HEK293 (cell line): Measurements from ENCODE around the gene ASAP2.

Source experiments
- CTCF ChIA-PET: fragments of 350-600 bp; formaldehyde crosslinking; extraction: SDS; loops from one replicate; lab custom pipeline; 2021; ENCODE audit warnings: antibody characterized with exemption; lab: Yijun Ruan, JAX
- POLR2A ChIA-PET: fragments of 300-600 bp; formaldehyde crosslinking; extraction: SDS; loops from one replicate; lab custom pipeline; 2020; ENCODE audit warnings: antibody characterized with exemption, inconsistent platforms; lab: Yijun Ruan, JAX
- H3K27ac ChIP-seq: fragments of 200-500 bp; sonication (Bioruptor generic); 2 replicates; pipeline ENCODE4 v1.5.1; 2014; ENCODE audit warnings: low read depth, low read length, control low read depth, inconsistent platforms; ENCODE audit errors: extremely low read depth
- H3K36me3 ChIP-seq, 2 experiments: fragments of 200-500 bp in 1 of 2; sonication (Bioruptor generic) in 1 of 2; 1 replicate in 1 of 2; 2 replicates in 1 of 2; pipeline ENCODE4 v1.5.1; 2014 to 2017; ENCODE audit warnings: inconsistent platforms in 2 of 2, low read length in 2 of 2; ENCODE audit not compliant: control insufficient read depth in 2 of 2, insufficient read depth in 1 of 2
- H3K4me1 ChIP-seq: fragments of 200-500 bp; sonication (Bioruptor generic); 2 replicates; pipeline ENCODE4 v1.5.1; 2014; ENCODE audit warnings: mild to moderate bottlenecking, low read length, inconsistent platforms; ENCODE audit not compliant: control insufficient read depth, insufficient read depth
- H3K4me3 ChIP-seq: 2 replicates; pipeline ENCODE4 v1.5.1; 2011; ENCODE audit warnings: low read depth, mild to moderate bottlenecking, control low read depth, low read length, moderate library complexity
- H3K9me3 ChIP-seq: fragments of 200-500 bp; sonication (Bioruptor generic); 2 replicates; pipeline ENCODE4 v1.5.1; 2014; ENCODE audit warnings: low read depth, low read length, inconsistent platforms; ENCODE audit not compliant: control insufficient read depth, insufficient read depth
- EGR2 ChIP-seq: fragments of 450-650 bp; formaldehyde crosslinking; IDR thresholded peaks from 2 replicates; pipeline ENCODE4 v1.5.1; 2016; ENCODE audit warnings: low read depth, missing biosample characterization, missing genetic modification characterization
- GLIS2 ChIP-seq: fragments of 450-650 bp; formaldehyde crosslinking; IDR thresholded peaks from 2 replicates; pipeline ENCODE4 v1.5.1; 2016; ENCODE audit warnings: missing biosample characterization, missing genetic modification characterization
- HIC1 ChIP-seq: fragments of 450-650 bp; formaldehyde crosslinking; IDR thresholded peaks from 2 replicates; pipeline ENCODE4 v1.5.1; 2016; ENCODE audit warnings: missing biosample characterization, missing genetic modification characterization
- SCRT1 ChIP-seq: fragments of 450-650 bp; formaldehyde crosslinking; IDR thresholded peaks from 2 replicates; pipeline ENCODE4 v1.5.1; 2016; ENCODE audit warnings: missing biosample characterization, missing genetic modification characterization, borderline replicate concordance
- SCRT2 ChIP-seq: fragments of 450-650 bp; formaldehyde crosslinking; IDR thresholded peaks from 2 replicates; pipeline ENCODE4 v1.5.1; 2016; ENCODE audit warnings: missing biosample characterization, missing genetic modification characterization
- SETDB1 ChIP-seq: IDR thresholded peaks from one replicate; pipeline ENCODE4 v1.6.1; 2017; ENCODE audit warnings: mild to moderate bottlenecking, low read length, moderate library complexity, mixed read lengths; ENCODE audit not compliant: insufficient read length
- SP7 ChIP-seq: fragments of 450-650 bp; formaldehyde crosslinking; IDR thresholded peaks from 2 replicates; pipeline ENCODE4 v1.5.1; 2016; ENCODE audit warnings: missing biosample characterization, missing genetic modification characterization
- ZNF146 ChIP-seq: fragments of 450-650 bp; formaldehyde crosslinking; IDR thresholded peaks from 2 replicates; pipeline ENCODE4 v1.5.1; 2016; ENCODE audit warnings: missing biosample characterization, missing genetic modification characterization
- ZNF169 ChIP-seq: fragments of 450-650 bp; formaldehyde crosslinking; IDR thresholded peaks from 2 replicates; pipeline ENCODE4 v1.5.1; 2016; ENCODE audit warnings: missing biosample characterization, missing genetic modification characterization
- ZNF335 ChIP-seq: fragments of 450-650 bp; formaldehyde crosslinking; conservative IDR thresholded peaks from 2 replicates; pipeline ENCODE4 v1.5.1; 2016; ENCODE audit warnings: missing biosample characterization, missing genetic modification characterization
- ZNF341 ChIP-seq: fragments of 450-650 bp; formaldehyde crosslinking; IDR thresholded peaks from 2 replicates; pipeline ENCODE4; 2016; ENCODE audit warnings: low read depth, missing biosample characterization, missing genetic modification characterization
- ZNF560 ChIP-seq: fragments of 450-650 bp; formaldehyde crosslinking; IDR thresholded peaks from 2 replicates; pipeline ENCODE4 v1.5.1; 2017; ENCODE audit warnings: missing biosample characterization, missing genetic modification characterization, borderline replicate concordance
- ZNF621 ChIP-seq: fragments of 450-650 bp; formaldehyde crosslinking; IDR thresholded peaks from 2 replicates; pipeline ENCODE4 v1.5.1; 2017; ENCODE audit warnings: missing biosample characterization, missing genetic modification characterization
- ZNF707 ChIP-seq: fragments of 450-650 bp; formaldehyde crosslinking; IDR thresholded peaks from 2 replicates; pipeline ENCODE4 v1.5.1; 2016; ENCODE audit warnings: missing biosample characterization, missing genetic modification characterization
- ZSCAN5A ChIP-seq: fragments of 450-650 bp; formaldehyde crosslinking; IDR thresholded peaks from 2 replicates; pipeline ENCODE4 v1.5.1; 2016; ENCODE audit warnings: missing biosample characterization, missing genetic modification characterization
- TF ChIP-seq, protein P1 (sequence below): fragments of 450-650 bp; formaldehyde crosslinking; IDR thresholded peaks from 2 replicates; pipeline ENCODE4 v1.5.1; 2017; ENCODE audit warnings: missing biosample characterization, missing genetic modification characterization
- TF ChIP-seq, protein P2 (sequence below): fragments of 450-650 bp; formaldehyde crosslinking; IDR thresholded peaks from 2 replicates; pipeline ENCODE4 v1.5.1; 2016; ENCODE audit warnings: missing biosample characterization, missing genetic modification characterization, low read depth
- TF ChIP-seq, protein P3 (sequence below): fragments of 450-650 bp; formaldehyde crosslinking; IDR thresholded peaks from 2 replicates; pipeline ENCODE4 v1.5.0; 2017; ENCODE audit warnings: missing biosample characterization, missing genetic modification characterization, borderline replicate concordance

The ASAP2 gene

GRCh38 chr2:9342659-9343058, 136.0 kb downstream of the ASAP2 start:
- ChIA-PET CTCF (interaction anchor here (1.0 kb wide), 1 partner anchor 9 kb away, joined by 3 read pairs; no protein-coding TSS in a partner anchor), POLR2A (no interaction called here)
- Histone ChIP-seq H3K4me3 (no peak overlapping the region), H3K36me3 (peaks cover 0 to 32% of the 10 kb centered on the region in 2 experiments; a peak in 1 of 3 replicates), H3K4me1 (no peaks in the 10 kb centered on the region; the same call in 1 of the 2 replicates)
- TF ChIP-seq ZNF707 (tag by site-specific recombination) (no peak), SETDB1 (no peak), ZNF341 (tag by site-specific recombination) (no peak), ZNF560 (tag by site-specific recombination) (no peak), HIC1 (tag by site-specific recombination) (no peak), GLIS2 (tag by site-specific recombination) (no peak), SP7 (tag by site-specific recombination) (no peak), ZNF146 (tag by site-specific recombination) (no peak), ZNF621 (tag by site-specific recombination) (no peak), ZNF169 (tag by site-specific recombination) (no peak)
- TF ChIP-seq, protein P1, sequence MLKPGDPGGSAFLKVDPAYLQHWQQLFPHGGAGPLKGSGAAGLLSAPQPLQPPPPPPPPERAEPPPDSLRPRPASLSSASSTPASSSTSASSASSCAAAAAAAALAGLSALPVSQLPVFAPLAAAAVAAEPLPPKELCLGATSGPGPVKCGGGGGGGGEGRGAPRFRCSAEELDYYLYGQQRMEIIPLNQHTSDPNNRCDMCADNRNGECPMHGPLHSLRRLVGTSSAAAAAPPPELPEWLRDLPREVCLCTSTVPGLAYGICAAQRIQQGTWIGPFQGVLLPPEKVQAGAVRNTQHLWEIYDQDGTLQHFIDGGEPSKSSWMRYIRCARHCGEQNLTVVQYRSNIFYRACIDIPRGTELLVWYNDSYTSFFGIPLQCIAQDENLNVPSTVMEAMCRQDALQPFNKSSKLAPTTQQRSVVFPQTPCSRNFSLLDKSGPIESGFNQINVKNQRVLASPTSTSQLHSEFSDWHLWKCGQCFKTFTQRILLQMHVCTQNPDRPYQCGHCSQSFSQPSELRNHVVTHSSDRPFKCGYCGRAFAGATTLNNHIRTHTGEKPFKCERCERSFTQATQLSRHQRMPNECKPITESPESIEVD = no peak
- TF ChIP-seq, protein P2, sequence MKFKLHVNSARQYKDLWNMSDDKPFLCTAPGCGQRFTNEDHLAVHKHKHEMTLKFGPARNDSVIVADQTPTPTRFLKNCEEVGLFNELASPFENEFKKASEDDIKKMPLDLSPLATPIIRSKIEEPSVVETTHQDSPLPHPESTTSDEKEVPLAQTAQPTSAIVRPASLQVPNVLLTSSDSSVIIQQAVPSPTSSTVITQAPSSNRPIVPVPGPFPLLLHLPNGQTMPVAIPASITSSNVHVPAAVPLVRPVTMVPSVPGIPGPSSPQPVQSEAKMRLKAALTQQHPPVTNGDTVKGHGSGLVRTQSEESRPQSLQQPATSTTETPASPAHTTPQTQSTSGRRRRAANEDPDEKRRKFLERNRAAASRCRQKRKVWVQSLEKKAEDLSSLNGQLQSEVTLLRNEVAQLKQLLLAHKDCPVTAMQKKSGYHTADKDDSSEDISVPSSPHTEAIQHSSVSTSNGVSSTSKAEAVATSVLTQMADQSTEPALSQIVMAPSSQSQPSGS = no peak
- TF ChIP-seq, protein P3, sequence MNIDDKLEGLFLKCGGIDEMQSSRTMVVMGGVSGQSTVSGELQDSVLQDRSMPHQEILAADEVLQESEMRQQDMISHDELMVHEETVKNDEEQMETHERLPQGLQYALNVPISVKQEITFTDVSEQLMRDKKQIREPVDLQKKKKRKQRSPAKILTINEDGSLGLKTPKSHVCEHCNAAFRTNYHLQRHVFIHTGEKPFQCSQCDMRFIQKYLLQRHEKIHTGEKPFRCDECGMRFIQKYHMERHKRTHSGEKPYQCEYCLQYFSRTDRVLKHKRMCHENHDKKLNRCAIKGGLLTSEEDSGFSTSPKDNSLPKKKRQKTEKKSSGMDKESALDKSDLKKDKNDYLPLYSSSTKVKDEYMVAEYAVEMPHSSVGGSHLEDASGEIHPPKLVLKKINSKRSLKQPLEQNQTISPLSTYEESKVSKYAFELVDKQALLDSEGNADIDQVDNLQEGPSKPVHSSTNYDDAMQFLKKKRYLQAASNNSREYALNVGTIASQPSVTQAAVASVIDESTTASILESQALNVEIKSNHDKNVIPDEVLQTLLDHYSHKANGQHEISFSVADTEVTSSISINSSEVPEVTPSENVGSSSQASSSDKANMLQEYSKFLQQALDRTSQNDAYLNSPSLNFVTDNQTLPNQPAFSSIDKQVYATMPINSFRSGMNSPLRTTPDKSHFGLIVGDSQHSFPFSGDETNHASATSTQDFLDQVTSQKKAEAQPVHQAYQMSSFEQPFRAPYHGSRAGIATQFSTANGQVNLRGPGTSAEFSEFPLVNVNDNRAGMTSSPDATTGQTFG = no peak
- TF ChIP-seq, all 188 proteins: peak for 0
- H3K27ac ChIP-seq = no peak overlapping the region
- no peaks in the 10 kb centered on the region for H3K9me3 ChIP-seq

DNA sequence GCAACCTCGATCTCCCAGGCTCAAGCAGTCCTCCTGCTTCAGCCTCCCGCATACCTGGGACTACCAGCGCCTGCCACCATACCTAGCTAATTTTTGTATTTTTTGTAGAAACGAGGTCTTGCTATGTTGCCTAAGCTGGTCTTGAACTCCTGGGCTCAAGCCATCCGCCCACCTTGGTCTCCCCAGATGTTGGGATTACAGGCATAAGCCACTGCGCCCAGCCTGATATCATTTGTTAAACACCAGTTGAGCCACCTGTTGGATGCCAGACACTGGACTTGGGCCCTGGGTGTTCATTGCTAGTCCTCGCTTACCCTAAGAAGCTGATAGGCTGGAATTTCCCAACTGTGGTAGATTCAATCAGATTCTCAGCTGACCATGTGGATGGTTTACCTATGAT, 136.9 kb downstream of the ASAP2 start:
- CTCF ChIA-PET = interaction anchor here (0.9 kb wide), 1 partner anchor 456 kb away, joined by 3 read pairs; no protein-coding TSS in a partner anchor
- peaks cover 0 to 29% of the 10 kb centered on the region in 2 experiments; a peak in 2 of 3 replicates for H3K36me3 ChIP-seq
- POLR2A ChIA-PET = interaction anchor here (0.5 kb wide), 1 partner anchor 55 kb away, joined by 9 read pairs; no protein-coding TSS in a partner anchor

More for the DNA sequence above, 136.9 kb downstream of the ASAP2 start:
- H3K27ac ChIP-seq = no peak overlapping the region
- H3K4me3 ChIP-seq = no peak overlapping the region
- H3K9me3 ChIP-seq = no peaks in the 10 kb centered on the region
- TF ChIP-seq ZSCAN5A (tag by site-specific recombination) (no peak), SCRT1 (tag by site-specific recombination) (peak; percentile 47; the same call in 1 of the 2 replicates), ZNF335 (no peak), EGR2 (tag by site-specific recombination) (no peak), SCRT2 (tag by site-specific recombination) (peak; percentile 93)
- TF ChIP-seq, all 188 proteins: peak for 2
- no peaks in the 10 kb centered on the region for H3K4me1 ChIP-seq
